Ishikawa (cell line): ENCODE results near the gene LCK.

Experiments used
- CEBPB ChIP-seq: IDR thresholded peaks from 2 replicates; pipeline ENCODE4 v1.6.1; 2012
- CREB1 ChIP-seq: IDR thresholded peaks from 2 replicates; pipeline ENCODE4 v1.6.1; 2012; ENCODE audit warnings: low read depth
- EGR1 ChIP-seq: IDR thresholded peaks from 2 replicates; pipeline ENCODE4 v1.6.1; 2012
- EP300 ChIP-seq: IDR thresholded peaks from 2 replicates; pipeline ENCODE4 v1.6.1; 2012; ENCODE audit warnings: borderline replicate concordance
- FOXM1 ChIP-seq: IDR thresholded peaks from 2 replicates; pipeline ENCODE4 v1.6.1; 2012; ENCODE audit warnings: low read depth, borderline replicate concordance
- MAX ChIP-seq: IDR thresholded peaks from 2 replicates; pipeline ENCODE4 v1.6.1; 2012
- NFIC ChIP-seq: IDR thresholded peaks from 2 replicates; pipeline ENCODE4 v1.6.1; 2012
- RAD21 ChIP-seq: IDR thresholded peaks from 2 replicates; pipeline ENCODE4 v1.6.1; 2012; ENCODE audit warnings: low read depth
- REST ChIP-seq: IDR thresholded peaks from 2 replicates; pipeline ENCODE4 v1.6.1; 2012; ENCODE audit warnings: low read depth, mild to moderate bottlenecking
- TAF1 ChIP-seq: IDR thresholded peaks from 2 replicates; pipeline ENCODE4 v1.6.1; 2012; ENCODE audit warnings: low read depth, mild to moderate bottlenecking
- TCF12 ChIP-seq: IDR thresholded peaks from 2 replicates; pipeline ENCODE4 v1.6.1; 2012; ENCODE audit warnings: low read depth
- TEAD4 ChIP-seq: IDR thresholded peaks from 2 replicates; pipeline ENCODE4 v1.6.1; 2012
- USF1 ChIP-seq: IDR thresholded peaks from 2 replicates; pipeline ENCODE4 v1.6.1; 2012
- YY1 ChIP-seq: IDR thresholded peaks from 2 replicates; pipeline ENCODE4 v1.6.1; 2012; ENCODE audit warnings: low read depth
- ZBTB7A ChIP-seq: IDR thresholded peaks from 2 replicates; pipeline ENCODE4 v1.6.1; 2012; ENCODE audit warnings: low read depth

Gene LCK

GRCh38 chr1:32269744-32270143 lies 18.7 kb downstream of the LCK start:
- no peak for TF ChIP-seq RAD21
- no peak for TF ChIP-seq CEBPB
- no peak for TF ChIP-seq YY1
- TF ChIP-seq ZBTB7A, result no peak
- TF ChIP-seq FOXM1, result no peak
- TF ChIP-seq NFIC, result no peak
- TF ChIP-seq CREB1, result no peak
- TF ChIP-seq REST, result no peak
- no peak for TF ChIP-seq TEAD4
- TF ChIP-seq EGR1, result no peak
- TF ChIP-seq MAX, result no peak
- no peak for TF ChIP-seq EP300
- no peak for TF ChIP-seq TAF1
- no peak for TF ChIP-seq USF1
- TF ChIP-seq TCF12, result no peak

GRCh38 chr1:32272557-32273390 lies 21.7 kb downstream of the LCK start:
- TF ChIP-seq ZBTB7A (no peak), CREB1 (no peak), MAX (no peak), CEBPB (no peak), YY1 (no peak), TCF12 (no peak), EP300 (no peak), USF1 (no peak), REST (no peak), FOXM1 (no peak), EGR1 (no peak), TAF1 (no peak), NFIC (no peak), RAD21 (no peak), TEAD4 (no peak)

GRCh38 chr1:32273391-32274208 lies 22.5 kb downstream of the LCK start:
- TF ChIP-seq ZBTB7A (peak; percentile 56; the same call in 1 of the 2 replicates), REST (no peak)

GRCh38 chr1:32274646-32275340 lies 23.7 kb downstream of the LCK start:
- TF ChIP-seq RAD21, result no peak
- no peak for TF ChIP-seq EP300
- TF ChIP-seq MAX, result no peak
- no peak for TF ChIP-seq USF1
- no peak for TF ChIP-seq YY1
- no peak for TF ChIP-seq CREB1
- TF ChIP-seq NFIC, result no peak
- no peak for TF ChIP-seq FOXM1
- no peak for TF ChIP-seq ZBTB7A
- TF ChIP-seq CEBPB, result no peak
- TF ChIP-seq TAF1, result no peak
- no peak for TF ChIP-seq EGR1
